Urinary bladder (tissue), 4 donors: ENCODE measurements around the gene EIF4E3. TPM values are rescaled to one million over a fixed set of nuclear protein-coding genes. Genes with fewer than 3 reads are reported as not detected.

Source experiments
- DNase-seq: peaks from one replicate; pipeline ENCODE4 v3.0.0-alpha.2; 2015; ENCODE audit errors: extremely low spot score
- H3K27ac ChIP-seq: one replicate; pipeline ENCODE4 v1.5.1; 2013; ENCODE audit warnings: low read depth, mild to moderate bottlenecking, moderate library complexity
- H3K36me3 ChIP-seq: one replicate; pipeline ENCODE4 v1.6.1; 2013; ENCODE audit warnings: mild to moderate bottlenecking, moderate library complexity; ENCODE audit not compliant: insufficient read depth
- H3K4me1 ChIP-seq: one replicate; pipeline ENCODE4 v1.6.1; 2013; ENCODE audit warnings: mild to moderate bottlenecking, moderate library complexity; ENCODE audit not compliant: insufficient read depth
- H3K4me3 ChIP-seq: one replicate; pipeline ENCODE4 v1.5.1; 2013; ENCODE audit warnings: low read depth, low read length
- WGBS: extraction: QIAGEN DNeasy Blood & Tissue Kit; methylation state at CpG from one replicate; pipeline ENCODE4 v1.1.7; 2013; 5-methylcytosine and 5-hydroxymethylcytosine counted together
- polyA plus RNA-seq: library from polyadenylated mRNA; stranded (reverse); fragments of 200-250 nt; gene quantifications from one replicate; pipeline ENCODE4 v1.2.3, GENCODE V29; 2013
- total RNA-seq: library from RNA; depleted of rRNA; stranded (reverse); fragments of >200 nt; gene quantifications from one replicate; pipeline ENCODE4 v1.2.3, GENCODE V29; 2014
- donor health status: healthy with polysubstance abuse.
- donor health status: healthy.

The EIF4E3 gene
- total and polyA plus RNA-seq, 2 donors, result 16.0 to 22.8 TPM

GRCh38 chr3:71734881-71735280, 9.7 kb upstream of the EIF4E3 start:
- Histone ChIP-seq H3K4me3 (no peak overlapping the region), H3K4me1 (no peaks in the 10 kb centered on the region), H3K27ac (no peak overlapping the region), H3K36me3 (no peaks in the 10 kb centered on the region)
- DNase-seq, result no peak
- WGBS, result 69% methylated on average over 1 of the region's 1 CpG

GRCh38 chr3:71733319-71733718, 8.1 kb upstream of the EIF4E3 start:
- 62% methylated on average over 2 of the region's 2 CpGs for WGBS
- H3K4me3 ChIP-seq, result no peak overlapping the region
- H3K27ac ChIP-seq, result no peak overlapping the region
- H3K4me1 ChIP-seq, result no peaks in the 10 kb centered on the region
- DNase-seq, result no peak
- no peaks in the 10 kb centered on the region for H3K36me3 ChIP-seq

- Histone ChIP-seq H3K27ac (no peak overlapping the region), H3K4me3 (no peak overlapping the region), H3K36me3 (no peaks in the 10 kb centered on the region), H3K4me1 (no peaks in the 10 kb centered on the region)
- WGBS, result 83% methylated on average over 4 of the region's 4 CpGs
- no peak for DNase-seq
Measured at GRCh38 chr3:71732637-71733036, 7.4 kb upstream of the EIF4E3 start.

- no peaks in the 10 kb centered on the region for H3K36me3 ChIP-seq
- no peak for DNase-seq
- no peak overlapping the region for H3K27ac ChIP-seq
- no peak overlapping the region for H3K4me3 ChIP-seq
- 59% methylated on average over 4 of the region's 4 CpGs for WGBS
- no peaks in the 10 kb centered on the region for H3K4me1 ChIP-seq
Measured at GRCh38 chr3:71728632-71729342, 3.6 kb upstream of the EIF4E3 start.

DNA sequence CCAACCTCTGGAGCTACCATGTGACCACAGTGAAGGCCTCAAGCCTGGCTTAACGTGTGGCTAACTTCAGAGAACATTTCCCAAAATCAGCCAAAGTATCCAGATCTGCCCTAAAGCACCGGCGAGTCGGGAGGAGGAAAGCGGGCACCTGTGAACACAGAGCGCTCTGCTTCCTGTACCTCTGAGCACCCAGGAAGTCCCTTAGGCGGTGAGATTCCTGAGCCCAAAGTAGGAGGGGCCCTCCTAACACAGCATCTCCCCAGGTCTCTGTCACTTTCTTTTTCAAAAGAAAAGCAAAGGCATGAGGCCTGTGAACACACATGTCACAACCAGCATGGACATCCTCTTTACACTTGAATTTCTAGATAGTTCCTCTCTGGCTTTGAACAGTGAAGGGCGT, 944 bp upstream of the EIF4E3 start:
- Histone ChIP-seq H3K4me1 (no peaks in the 10 kb centered on the region), H3K27ac (no peak overlapping the region), H3K4me3 (peak overlapping the region; percentile 98), H3K36me3 (no peaks in the 10 kb centered on the region)
- DNase-seq, result no peak
- 89% methylated on average over 8 of the region's 8 CpGs for WGBS

GRCh38 chr3:71724584-71725270, 475 bp downstream of the EIF4E3 start:
- no peaks in the 10 kb centered on the region for H3K36me3 ChIP-seq
- WGBS, result under 1% methylated on average over 73 of the region's 73 CpGs
- no peaks in the 10 kb centered on the region for H3K4me1 ChIP-seq
- H3K4me3 ChIP-seq, result peak overlapping the region; percentile 98
- DNase-seq, result no peak
- peak overlapping the region; percentile 71 for H3K27ac ChIP-seq

- H3K36me3 ChIP-seq, result no peaks in the 10 kb centered on the region
- no peak for DNase-seq
- H3K4me3 ChIP-seq, result peak overlapping the region; percentile 98
- H3K4me1 ChIP-seq, result no peaks in the 10 kb centered on the region
- H3K27ac ChIP-seq, result no peak overlapping the region
Measured at GRCh38 chr3:71724171-71724453, 1.1 kb downstream of the EIF4E3 start.

- Histone ChIP-seq H3K4me3 (peak overlapping the region; percentile 98), H3K4me1 (no peaks in the 10 kb centered on the region), H3K36me3 (no peaks in the 10 kb centered on the region), H3K27ac (no peak overlapping the region)
- DNase-seq, result no peak
- 78% methylated on average over 6 of the region's 6 CpGs for WGBS
Measured at GRCh38 chr3:71723452-71724170, 1.6 kb downstream of the EIF4E3 start.

DNA sequence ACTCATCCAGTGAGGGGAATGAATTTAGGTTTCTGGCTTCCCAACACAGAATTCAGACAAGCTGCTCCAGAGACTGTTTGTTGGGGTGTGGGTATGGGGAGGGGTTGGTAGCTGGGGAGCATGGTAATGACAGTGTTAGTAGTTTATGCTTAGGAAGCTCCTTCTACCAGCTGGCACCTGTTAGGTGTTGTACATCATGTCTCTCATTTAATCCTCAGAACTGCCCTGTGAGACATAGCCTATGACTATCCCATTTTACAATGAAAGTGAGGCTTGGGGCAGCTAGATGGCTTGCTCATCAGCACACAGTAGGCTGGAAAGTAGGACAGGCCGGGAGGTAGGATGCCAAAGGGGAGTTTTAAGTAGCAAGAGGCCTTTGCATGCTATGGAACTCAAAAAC, 2.5 kb downstream of the EIF4E3 start:
- Histone ChIP-seq H3K4me3 (no peak overlapping the region), H3K36me3 (no peaks in the 10 kb centered on the region), H3K4me1 (no peaks in the 10 kb centered on the region), H3K27ac (no peak overlapping the region)
- WGBS, result 96% methylated on average over 1 of the region's 1 CpG
- DNase-seq, result no peak

- no peak for DNase-seq
- Histone ChIP-seq H3K36me3 (no peaks in the 10 kb centered on the region), H3K4me1 (no peaks in the 10 kb centered on the region), H3K27ac (no peak overlapping the region), H3K4me3 (no peak overlapping the region)
- WGBS, result 82% methylated on average over 6 of the region's 6 CpGs
Measured at GRCh38 chr3:71721651-71722157, 3.5 kb downstream of the EIF4E3 start.

DNA sequence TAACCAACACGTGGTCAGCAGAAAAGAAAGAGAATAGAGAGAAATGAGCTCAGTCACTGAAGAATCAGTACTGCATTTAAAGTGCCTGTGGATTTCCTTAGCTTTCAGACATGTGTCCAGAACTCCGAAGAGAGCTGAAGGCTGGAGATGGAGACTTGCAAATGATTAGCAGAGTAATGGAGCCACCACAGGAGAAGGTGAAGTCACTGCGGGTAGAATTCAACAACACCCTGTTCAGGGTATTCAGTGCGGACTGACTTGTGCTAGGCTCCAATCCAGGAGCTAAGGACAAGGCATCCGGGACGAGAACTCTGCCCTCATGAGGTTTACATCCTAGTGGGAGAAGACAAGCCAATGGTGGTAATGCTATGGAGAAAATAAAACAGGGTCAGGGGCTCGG, 4.2 kb downstream of the EIF4E3 start:
- 94% methylated on average over 7 of the region's 7 CpGs for WGBS
- Histone ChIP-seq H3K36me3 (no peaks in the 10 kb centered on the region), H3K4me1 (no peaks in the 10 kb centered on the region), H3K4me3 (no peak overlapping the region), H3K27ac (no peak overlapping the region)
- no peak for DNase-seq

DNA sequence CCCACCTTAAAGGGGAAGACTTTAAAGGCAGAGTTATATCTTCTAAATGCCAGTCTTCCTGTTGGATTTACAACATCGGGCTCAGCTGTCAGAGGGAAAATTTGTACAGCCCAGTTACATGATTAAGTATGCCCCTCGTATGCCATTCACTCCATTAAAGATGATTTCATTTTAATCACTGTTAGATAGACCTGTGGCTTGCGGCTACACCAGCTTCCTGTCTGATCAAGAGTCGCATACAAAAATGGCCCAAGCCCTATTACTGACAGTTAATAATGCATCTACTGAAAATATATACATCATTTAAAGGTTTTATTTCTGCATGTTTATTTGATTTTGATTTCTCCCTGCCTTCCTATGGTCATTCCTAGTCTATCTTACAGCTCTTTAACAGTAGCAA, 7.1 kb downstream of the EIF4E3 start:
- 90% methylated on average over 4 of the region's 4 CpGs for WGBS
- H3K4me3 ChIP-seq, result no peak overlapping the region
- no peak overlapping the region for H3K27ac ChIP-seq
- H3K4me1 ChIP-seq, result no peaks in the 10 kb centered on the region
- no peaks in the 10 kb centered on the region for H3K36me3 ChIP-seq
- DNase-seq, result no peak

GRCh38 chr3:71714595-71714994, 10.6 kb downstream of the EIF4E3 start:
- Histone ChIP-seq H3K36me3 (no peaks in the 10 kb centered on the region), H3K4me3 (no peak overlapping the region), H3K27ac (no peak overlapping the region), H3K4me1 (no peaks in the 10 kb centered on the region)
- WGBS, result 93% methylated on average over 4 of the region's 4 CpGs
- no peak for DNase-seq

DNA sequence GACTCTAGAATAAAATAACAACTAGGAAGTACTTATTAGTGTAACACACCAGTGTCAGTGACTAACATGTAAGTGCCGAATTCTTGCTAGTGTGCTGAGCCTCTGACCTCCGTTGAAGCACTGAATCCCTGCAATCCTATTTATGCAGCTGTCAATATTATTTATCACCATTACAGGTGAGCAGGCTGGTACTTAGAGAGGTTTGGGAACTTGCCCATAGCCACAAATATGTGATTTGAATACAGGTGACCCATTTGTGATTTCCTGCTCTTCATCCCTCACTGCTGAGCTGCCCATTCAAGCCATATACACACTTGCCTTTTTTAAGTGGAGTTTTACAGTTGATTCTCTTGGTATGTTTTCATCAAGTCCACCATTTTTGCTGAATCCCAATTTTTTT, 12.2 kb downstream of the EIF4E3 start:
- 81% methylated on average over 2 of the region's 2 CpGs for WGBS

More for the DNA sequence above, 12.2 kb downstream of the EIF4E3 start:
- H3K27ac ChIP-seq, result no peak overlapping the region
- no peak overlapping the region for H3K4me3 ChIP-seq
- DNase-seq, result no peak
- no peaks in the 10 kb centered on the region for H3K36me3 ChIP-seq
- no peaks in the 10 kb centered on the region for H3K4me1 ChIP-seq
